Ramos (cell line): ENCODE data around the gene TMEFF1.
"Not testable (repeated sequence)": the region's sequence is repeated elsewhere in the genome, so short reads cannot be mapped to it uniquely, and the experiment has no call there.

Source experiments
- in situ Hi-C: fragments of 300-500 bp; cut with MboI; formaldehyde crosslinking; loops from one replicate; pipeline ENCODE4 v1.14.3; 2022; ENCODE audit warnings: low sequenced_read_pairs; ENCODE audit not compliant: unreplicated experiment

The TMEFF1 gene, protein sequence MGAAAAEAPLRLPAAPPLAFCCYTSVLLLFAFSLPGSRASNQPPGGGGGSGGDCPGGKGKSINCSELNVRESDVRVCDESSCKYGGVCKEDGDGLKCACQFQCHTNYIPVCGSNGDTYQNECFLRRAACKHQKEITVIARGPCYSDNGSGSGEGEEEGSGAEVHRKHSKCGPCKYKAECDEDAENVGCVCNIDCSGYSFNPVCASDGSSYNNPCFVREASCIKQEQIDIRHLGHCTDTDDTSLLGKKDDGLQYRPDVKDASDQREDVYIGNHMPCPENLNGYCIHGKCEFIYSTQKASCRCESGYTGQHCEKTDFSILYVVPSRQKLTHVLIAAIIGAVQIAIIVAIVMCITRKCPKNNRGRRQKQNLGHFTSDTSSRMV

DNA sequence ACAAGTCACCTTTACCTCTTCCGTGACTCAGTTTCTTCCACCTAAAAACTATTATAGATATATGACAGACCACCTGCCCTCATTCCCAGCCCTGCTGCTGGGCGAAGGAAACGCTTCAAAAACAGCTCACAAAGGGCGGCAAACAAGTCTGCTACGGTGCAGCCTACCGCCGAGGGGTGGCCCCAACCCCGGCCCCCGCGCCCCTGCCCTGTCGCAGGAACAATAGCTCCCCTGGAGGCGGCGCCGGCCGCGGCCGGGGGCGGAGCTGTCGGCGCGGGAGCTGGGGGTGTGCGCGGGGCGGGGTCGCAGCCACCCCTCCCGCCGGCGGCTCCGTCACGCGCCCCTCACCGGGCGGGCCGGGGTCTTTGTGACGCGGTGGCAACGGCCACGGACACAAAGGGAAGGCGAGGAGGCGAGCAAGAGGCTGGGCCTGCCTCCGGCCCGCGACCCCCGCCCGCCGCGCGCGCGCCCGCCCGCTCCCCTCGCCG lies at the start of gene TMEFF1:
TSS of gene TMEFF1 (plus strand) at position 362 of the 488 bp plus-strand sequence. CDS start 396 bp downstream, outside the sequence.
- in situ Hi-C loops = no loop called here

DNA sequence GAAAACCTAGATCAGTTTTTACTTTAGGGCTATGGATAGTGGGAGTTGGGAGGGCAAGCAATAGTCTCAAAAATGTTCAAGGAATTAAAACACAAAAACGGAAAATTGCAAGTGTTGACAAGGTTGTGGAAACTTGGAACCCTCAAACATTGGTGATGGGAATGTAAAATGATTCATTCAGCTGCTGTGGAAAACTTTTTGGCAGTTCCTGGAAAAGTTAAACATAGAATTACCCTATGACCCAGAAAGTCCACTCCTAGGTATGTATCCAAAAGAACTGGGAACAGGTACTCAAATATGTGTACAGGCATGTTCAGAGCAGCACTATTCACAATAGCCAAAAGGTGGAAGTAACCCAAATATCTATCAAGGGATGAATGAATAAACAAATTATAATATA lies 47.2 kb upstream of the TMEFF1 start:
- in situ Hi-C loops = no loop called here

DNA sequence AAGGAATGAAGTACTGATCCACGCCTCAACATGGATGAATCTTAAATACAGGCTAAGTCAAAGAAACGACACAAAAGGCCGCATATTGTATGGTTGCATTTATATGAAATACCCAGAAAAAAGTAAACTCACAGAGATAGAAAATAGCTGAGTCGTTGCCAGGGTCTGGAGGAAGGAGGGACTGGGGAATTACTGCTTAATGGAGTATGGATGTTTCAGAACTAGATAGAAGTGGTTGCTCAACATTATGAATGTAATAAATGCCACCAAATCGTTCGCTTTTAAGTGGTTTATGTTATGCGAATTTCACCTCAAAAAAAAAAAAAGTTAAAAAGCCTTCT lies 46.8 kb upstream of the TMEFF1 start:
- in situ Hi-C loops = no loop called here

DNA sequence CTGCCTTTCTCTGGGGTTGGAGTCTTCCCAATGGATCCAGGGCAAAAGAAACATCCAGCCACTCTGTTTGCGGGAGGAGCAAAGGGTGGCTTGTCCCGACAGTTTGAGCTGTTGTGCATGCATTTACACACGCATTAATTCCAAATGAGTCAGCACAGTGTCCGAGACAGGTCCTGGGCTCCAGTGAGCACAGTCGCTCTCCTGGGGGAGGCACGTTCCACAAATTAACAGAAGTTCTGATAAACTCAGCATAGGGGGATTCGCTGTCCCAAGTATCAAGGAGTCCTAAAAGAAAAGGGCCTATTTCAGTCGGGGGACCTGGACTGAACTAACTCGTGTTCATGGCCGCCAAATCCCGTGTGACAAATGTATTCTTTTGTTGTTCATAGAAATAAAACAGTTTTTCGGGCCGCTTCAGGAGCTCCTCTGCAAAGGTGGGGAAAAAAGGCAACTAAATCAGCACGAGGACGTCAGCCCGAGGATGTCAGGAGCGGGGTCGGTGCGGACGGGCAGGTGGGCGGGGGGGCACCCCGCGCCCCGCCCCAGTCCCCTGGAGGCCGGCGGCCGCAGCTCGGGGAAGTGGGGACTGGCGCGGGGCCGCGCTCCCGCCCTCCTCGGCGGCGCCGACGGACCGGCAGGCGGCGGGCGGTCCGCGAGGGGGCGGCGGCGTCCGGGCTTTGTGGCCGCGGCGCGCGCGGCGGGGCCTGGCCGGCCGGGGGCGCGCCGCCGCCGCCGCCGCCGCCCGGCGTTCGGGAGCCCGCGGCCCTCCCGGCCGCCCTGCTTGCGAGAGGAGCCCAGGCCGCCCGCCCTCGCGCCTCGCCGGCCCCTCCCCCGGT lies 46.2 kb upstream of the TMEFF1 start, which contains the start of gene MSANTD3:
TSS of gene MSANTD3 (plus strand) at position 614 of the 836 bp plus-strand sequence. CDS start 14,796 bp downstream, outside the sequence.
- in situ Hi-C loops = no loop called here

DNA sequence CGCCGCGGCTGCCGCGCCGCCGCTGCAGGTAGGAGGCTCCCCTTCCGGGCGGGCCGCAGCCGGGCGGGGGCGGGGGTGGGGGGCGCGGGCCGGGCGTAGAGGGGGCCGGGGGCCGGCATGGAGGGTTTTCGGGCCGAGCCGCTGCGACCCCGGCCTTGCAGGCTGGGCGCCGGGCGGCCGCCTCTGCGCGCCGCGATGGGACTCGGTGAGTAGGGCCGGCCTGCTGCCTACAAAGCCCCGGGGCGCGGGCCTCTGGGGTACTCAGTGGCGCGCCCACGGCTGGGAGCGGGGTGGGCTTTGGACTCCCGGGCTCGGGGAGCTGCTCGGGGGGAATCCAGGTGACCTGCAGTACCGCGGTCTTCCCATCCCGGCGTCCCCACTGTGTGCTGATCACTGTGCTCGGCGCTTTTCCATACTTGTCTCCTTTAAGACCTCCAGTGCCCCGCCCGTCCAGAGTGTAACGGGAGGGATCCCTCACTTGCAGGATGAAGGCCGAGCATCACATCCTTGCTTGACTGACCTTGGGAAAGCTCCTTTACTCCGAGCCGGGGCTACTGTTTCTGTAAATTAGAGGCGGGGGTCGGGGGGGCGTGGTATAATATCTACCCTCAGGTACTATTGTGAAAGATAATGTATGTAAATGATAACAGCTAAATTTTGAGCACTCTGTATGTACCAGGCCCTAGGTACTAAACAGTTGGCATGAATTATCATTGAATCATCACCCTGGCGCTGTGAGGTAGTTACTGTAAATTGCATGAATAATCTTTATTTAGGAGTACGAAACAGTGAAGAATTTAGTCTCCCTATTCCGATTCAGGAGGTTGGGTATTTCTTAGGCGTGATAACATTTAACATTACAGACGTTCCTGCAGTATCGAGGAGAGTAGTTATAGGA lies 45.3 kb upstream of the TMEFF1 start:
- in situ Hi-C loops = no loop called here

DNA sequence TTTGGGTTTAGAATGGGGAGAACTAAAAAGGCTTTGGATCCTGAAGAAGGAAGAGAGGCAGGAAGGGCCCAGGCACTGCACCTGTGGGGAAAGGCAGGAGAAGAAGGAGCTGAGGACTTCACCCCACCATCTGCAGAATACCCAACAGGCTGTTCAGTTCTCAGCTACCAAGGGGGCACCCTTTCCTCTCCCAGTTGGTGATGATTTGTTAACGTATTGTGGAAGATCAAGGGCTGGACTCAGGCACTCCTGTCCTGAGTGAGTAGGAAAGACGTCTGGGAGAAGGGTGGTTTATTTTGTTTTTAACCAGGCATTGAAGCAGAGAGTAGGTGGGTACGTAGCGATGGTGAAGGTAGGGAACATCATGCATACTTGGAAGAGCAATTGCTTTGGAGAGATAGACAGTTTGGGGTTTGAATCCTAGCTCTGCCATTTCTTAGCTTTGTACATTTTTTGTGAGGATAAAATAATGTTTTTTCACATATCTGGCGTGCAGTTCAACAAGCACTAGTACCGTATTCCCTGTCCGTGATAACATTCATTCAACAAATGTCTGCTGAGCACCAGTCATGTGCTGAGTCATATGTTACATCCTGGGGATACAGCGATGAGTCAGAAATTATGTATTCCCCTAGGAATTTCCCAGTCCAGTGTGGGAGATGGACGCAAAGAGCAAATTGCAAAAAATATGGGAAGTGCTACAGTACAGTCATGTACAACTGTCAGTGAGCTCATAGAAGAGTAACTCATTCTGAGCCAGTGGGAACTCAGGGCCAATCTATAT lies 43.9 kb upstream of the TMEFF1 start:
- in situ Hi-C loops = no loop called here

DNA sequence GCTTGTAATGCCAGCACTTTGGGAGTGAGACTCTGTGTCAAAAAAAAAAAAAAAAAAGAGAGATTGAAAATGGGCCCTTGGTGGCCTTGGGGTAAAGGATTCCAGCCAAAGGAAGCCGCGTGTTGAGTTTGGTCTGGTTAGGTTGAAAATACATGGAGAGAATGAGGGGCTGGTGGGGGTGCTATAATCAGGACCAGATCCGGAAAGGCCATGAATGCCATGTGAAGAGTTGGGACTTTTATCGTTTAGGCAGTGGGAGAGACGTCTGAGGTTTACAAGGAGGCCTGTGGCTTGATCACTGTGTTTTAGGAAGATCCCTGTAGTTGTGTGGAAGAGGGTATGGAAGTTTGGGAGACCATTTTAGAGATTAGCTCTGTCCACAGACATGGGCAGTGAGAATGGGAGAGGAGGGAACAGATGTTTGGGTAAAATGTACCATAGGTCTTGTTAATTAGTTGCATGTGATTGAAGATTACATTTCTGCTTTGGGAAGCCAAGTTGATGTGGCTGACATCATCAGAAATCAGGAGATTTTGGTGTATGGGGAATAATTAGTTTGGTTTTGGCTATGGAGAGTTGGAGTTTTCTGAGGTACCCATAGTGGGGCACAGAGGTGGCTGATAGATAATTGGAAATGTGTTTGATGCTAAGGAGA lies 42.5 kb upstream of the TMEFF1 start:
- in situ Hi-C loops = no loop called here

DNA sequence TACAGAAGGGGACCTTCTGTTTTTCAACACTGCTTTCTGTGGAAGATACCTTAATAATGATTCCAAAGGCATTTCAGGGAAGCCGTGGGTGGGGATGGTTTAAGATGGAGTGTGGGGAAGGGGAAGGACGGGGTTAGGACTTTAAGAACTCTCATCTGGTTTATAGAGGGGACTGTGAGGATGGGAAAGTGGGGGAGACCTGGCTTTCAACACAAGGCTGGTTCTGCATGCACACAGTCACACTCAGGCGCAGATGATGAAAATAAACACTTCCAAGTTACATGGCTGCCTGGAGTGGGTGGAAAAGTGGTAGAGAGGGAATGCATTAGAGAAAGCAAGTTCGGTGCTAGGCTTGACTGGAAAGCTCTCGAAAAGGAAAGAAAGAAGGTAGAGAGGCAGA lies 41.1 kb upstream of the TMEFF1 start:
- in situ Hi-C loops = no loop called here

DNA sequence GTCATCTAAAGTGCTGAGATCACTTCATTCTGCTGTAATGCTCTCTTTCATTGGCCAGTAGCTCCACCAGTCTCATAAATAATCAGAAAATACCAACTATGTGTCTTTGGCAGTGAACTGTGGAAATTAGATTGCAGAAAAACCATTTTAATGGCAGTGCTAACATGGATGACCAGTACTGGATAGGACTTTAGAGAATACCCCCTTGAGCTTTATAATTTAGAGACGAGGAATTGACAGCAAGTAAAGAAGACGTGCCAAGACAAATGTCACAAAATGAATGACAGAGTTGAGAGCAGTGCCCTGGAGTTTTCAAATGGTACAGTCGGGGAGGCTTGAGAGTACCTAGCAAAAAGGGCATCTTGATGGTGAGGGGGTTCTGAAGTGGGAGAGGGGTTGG lies 40.2 kb upstream of the TMEFF1 start:
- in situ Hi-C loops = no loop called here

DNA sequence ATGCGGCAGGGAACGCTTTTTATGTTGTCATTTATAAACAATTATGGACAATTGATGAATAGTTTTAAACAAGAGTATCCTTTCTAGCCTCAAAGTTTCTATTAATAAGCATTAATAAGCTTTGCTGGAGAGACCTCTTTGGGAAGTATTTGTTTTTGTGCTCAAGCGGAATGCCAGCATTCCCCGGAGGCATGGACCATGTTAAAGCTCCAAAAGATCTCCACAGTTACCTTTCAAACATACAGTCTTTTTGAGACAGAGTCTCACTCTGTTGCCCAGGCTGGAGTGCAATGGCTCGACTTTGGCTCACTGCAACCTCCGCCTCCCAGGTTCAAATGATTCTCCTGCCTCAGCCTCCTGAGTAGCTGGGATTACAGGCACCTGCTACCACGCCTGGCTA lies 36.4 kb upstream of the TMEFF1 start:
- in situ Hi-C loops = no loop called here

DNA sequence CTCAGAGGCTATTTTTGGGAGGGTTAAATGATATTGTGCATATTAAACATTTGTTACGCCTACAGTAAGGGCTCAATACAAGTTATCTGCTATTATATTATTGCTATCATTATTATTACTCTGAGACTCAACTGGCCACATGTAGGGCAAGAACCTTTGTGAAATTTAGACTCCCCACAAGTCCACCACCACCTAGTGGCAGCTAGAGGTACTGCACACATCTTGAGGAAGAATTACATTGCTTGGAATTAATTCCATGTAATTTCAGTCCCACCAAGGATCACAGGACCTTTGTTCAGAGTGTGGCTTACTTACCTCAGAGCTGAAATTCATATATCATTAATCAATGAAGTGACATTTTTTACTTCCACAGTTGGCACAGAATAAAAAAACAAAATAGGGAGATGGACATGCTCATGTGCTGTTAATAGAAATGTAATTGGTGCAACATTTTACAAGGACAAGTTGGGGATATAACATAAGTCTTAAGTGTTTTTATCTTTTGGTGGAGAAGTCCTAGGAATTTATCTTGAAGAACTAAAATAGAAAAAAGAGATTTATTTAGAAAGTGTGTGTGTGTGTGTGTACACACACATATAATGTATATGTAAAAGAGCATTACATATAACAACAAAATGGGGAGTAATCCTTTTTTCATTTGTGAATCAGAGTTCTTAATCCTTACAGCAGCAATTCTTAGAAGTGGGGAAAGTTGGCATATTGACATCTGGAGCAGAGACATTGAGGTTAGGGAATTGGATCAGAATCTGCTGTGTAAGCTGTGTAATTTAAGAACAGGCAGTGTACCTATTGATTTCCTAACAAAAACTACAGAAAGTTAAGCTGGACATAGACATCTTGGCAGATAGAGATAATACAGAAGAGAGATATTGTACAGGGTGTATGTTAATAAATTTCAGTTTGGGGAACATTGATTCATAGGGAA lies 34.8 kb upstream of the TMEFF1 start:
- in situ Hi-C loops = no loop called here

DNA sequence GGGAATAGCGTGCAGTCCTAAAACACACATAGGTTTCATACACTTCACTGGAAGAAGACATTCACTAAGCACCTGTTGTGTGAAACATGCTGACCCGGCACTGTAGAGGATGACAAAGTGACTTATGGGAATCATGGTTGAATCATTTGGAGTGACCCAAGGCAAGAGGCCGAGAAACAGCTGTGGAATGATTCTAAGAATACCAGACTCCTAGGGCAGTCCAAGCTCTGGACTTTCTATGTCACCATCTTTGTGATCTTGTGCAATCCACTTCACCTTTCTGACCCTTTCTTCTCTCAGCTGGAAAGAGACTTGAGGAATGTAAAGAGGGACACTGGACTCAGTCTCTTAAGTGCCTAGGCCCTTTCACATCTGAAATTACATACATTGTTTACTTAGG lies 32.9 kb upstream of the TMEFF1 start:
- in situ Hi-C loops = no loop called here

DNA sequence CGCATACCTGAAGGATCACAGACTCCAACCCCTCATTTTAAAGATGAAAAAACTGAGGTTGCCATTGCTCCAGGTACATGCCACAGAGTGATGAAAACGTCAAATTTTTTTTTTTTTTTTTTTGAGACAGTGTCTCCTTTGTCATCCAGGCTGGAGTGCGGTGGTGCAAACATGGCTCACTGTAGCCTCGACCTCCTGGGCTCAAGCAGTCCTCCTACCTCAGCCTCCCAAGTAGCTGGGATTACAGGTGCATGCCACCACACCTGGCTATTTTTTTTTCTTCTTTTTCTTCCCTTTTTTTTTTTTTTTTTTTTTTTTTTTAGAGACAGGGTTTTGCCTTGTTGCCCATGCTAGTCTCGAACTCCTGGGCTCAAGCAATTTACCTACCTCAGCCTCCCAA lies 32.5 kb upstream of the TMEFF1 start:
- in situ Hi-C loops = not testable (repeated sequence)

DNA sequence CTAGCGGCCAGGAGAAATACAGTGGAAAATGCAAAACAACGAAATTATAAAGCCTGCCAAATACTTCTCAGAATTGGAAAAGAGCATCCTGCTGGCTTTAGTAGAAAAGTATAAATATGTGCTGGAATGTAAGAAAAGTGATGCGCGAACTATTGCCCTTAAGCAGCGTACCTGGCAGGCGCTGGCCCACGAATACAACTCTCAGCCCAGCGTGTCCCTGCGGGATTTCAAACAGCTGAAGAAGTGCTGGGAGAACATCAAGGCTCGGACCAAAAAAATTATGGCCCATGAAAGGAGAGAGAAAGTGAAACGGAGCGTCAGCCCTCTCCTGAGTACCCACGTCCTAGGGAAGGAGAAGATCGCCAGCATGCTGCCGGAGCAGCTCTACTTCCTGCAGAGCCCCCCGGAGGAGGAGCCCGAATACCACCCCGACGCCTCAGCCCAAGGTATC lies 31.0 kb upstream of the TMEFF1 start:
- in situ Hi-C loops = no loop called here

DNA sequence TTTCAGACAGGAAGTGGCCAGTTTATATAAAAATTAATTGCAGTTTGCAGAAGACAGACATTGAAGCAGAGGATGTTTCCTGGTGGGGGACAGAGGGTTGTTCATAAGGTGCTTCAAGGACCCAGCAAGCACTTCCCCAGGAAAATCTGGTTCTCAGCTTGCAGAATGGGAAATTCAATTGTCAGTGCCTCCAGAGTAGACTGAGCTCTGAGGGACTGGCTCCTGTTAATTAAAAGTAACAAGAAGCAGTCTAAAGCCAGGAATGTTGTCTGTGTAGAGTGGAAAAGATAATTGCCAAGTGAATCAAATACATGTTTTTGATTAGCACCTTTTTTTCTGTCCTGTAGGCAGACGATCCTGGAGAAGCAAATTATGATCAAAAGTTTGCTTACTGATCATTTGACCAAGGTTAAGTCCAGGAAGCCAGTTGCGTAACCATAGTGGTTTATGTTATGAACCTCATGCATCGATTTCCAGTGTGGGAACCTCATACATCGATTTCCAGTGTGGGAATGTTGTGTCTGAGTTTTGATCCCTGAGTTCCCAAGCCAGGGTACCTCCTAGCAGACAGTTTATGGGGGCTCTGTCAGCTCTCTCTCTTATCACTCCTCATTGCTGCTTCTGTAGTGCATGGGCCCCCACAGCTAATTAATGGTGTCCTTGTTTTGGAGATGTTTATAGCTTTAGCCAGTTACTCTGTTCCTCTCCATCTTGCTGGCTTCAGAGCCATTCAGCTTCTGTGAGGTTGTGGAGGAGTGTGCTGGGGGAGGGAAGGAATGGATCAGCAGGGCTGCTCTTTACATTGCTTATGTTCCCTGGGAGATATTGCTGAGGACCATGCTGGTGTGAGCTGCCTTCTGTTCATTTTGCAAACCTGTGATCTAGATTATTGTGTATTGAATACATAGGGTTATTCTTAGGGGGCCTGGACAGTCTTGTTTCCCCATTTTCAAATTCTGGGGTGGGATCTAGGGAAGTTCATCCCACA lies 28.9 kb upstream of the TMEFF1 start:
- in situ Hi-C loops = no loop called here

DNA sequence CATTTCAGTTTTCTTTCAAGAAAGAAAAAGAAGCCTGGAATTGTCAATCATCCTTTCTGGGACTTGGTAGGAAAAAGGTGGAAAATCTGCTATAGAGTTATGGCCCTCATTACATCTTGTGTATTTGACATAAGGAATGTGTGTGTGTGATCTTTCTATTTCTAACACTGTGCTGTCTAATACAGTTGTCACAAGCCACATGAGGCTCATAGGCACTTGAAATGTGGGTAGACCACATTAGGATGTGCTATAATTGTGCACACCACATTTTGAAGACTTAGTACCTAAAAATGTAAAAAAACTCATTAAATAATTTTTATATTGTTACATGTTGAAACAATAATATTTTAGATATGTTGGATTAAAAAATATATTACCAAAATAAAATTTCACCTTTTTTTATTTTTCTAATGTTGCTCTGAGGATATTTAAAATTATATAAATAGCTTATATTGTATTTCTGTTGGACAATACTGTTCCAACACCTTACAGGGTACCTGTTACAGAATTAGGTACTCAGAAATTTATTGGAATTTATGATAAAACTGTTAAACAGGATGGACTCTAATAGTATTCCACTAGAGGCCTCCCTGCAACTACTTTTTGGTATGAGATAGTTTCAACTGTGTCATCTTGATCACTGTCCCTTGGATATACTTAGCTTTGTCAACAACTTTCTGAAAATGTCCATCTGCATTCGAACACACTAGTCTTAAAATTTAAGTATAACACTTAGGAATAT lies 27.6 kb upstream of the TMEFF1 start:
- in situ Hi-C loops = no loop called here
